ENCODE data around the gene C5orf15. TPM values are rescaled to one million over a fixed set of nuclear protein-coding genes. Genes with fewer than 3 reads are reported as not detected.
"Not testable (repeated sequence)": the region's sequence is repeated elsewhere in the genome, so short reads cannot be mapped to it uniquely, and the experiment has no call there.

C5orf15 gene
- polyA plus RNA-seq, 1 of the 3 experiments (the other 2 are of a cell fraction), result 81.0 TPM

GRCh38 chr5:133938039-133938821 is 30.2 kb downstream of the C5orf15 start:
- H3F3A ChIP-seq (replicated peaks; ENCODE audit: insufficient read depth), result peaks cover 6% of the 10 kb centered on the region
- H4K20me1 ChIP-seq (ENCODE audit: insufficient read depth), result no peaks in the 10 kb centered on the region
- H3K4me3 ChIP-seq (ENCODE audit: low read depth in 2 of 2, low read length in 1 of 2), result no peak overlapping the region
- H3K36me3 ChIP-seq (replicated peaks in 1 of 2; ENCODE audit: control insufficient read depth in 1 of 2, insufficient read depth in 2 of 2, low read length in 1 of 2), result no peaks in the 10 kb centered on the region
- H3K4me1 ChIP-seq (ENCODE audit: control insufficient read depth in 1 of 2, insufficient read depth in 2 of 2, low read depth in 1 of 2, low read length in 1 of 2), result peaks cover 0 to 7% of the 10 kb centered on the region in 2 experiments; a peak in 1 of 4 replicates
- no peaks in the 10 kb centered on the region for H3K9me3 ChIP-seq
- no peak overlapping the region for H2AFZ ChIP-seq (ENCODE audit: low read depth)
- no peak for TF ChIP-seq FOSL2 (IDR thresholded peaks at IDR 0.05; ENCODE audit: borderline replicate concordance, low read depth)
- no peak overlapping the region for H3K9ac ChIP-seq
- H3K79me2 ChIP-seq (ENCODE audit: insufficient read depth), result no peaks in the 10 kb centered on the region
- POLR2A ChIA-PET, result no interaction called here
- H3K27me3 ChIP-seq (ENCODE audit: insufficient read depth), result no peaks in the 10 kb centered on the region
- no peaks in the 10 kb centered on the region for H3K9me2 ChIP-seq
- DNase-seq, result no peak
- no peak overlapping the region for H3K27ac ChIP-seq (ENCODE audit: low read depth in 2 of 2, low read length in 1 of 2)
- H3K4me2 ChIP-seq, result no peak overlapping the region
- 55% methylated on average over 6 of the region's 6 CpGs for WGBS (ENCODE audit: low lambda C conversion rate)
- CTCF ChIA-PET, result interaction anchor here (0.6 to 1.2 kb wide), 2 partner anchors 514 to 1480 kb away, joined by 3 to 4 read pairs; no protein-coding TSS in a partner anchor

- H3K27me3 ChIP-seq (ENCODE audit: insufficient read depth); H3K4me1 ChIP-seq (ENCODE audit: control insufficient read depth in 1 of 2, insufficient read depth in 2 of 2, low read depth in 1 of 2, low read length in 1 of 2); H4K20me1 ChIP-seq (ENCODE audit: insufficient read depth); H3F3A ChIP-seq (replicated peaks; ENCODE audit: insufficient read depth); DNase-seq; H3K9me3 ChIP-seq; H3K4me2 ChIP-seq; H2AFZ ChIP-seq (ENCODE audit: low read depth); H3K9ac ChIP-seq; POLR2A ChIA-PET; H3K36me3 ChIP-seq (replicated peaks in 1 of 2; ENCODE audit: control insufficient read depth in 1 of 2, insufficient read depth in 2 of 2, low read length in 1 of 2); H3K79me2 ChIP-seq (ENCODE audit: insufficient read depth); H3K27ac ChIP-seq (ENCODE audit: low read depth in 2 of 2, low read length in 1 of 2); H3K4me3 ChIP-seq (ENCODE audit: low read depth in 2 of 2, low read length in 1 of 2); H3K9me2 ChIP-seq: not testable (repeated sequence)
- CTCF ChIA-PET, result interaction anchor here (0.6 to 1.5 kb wide), 4 partner anchors 68 to 1479 kb away, joined by 3 to 6 read pairs (median 4); no protein-coding TSS in a partner anchor
- 69% methylated on average over 3 of the region's 3 CpGs for WGBS (ENCODE audit: low lambda C conversion rate)
Measured at GRCh38 chr5:133937628-133938027, 30.8 kb downstream of the C5orf15 start.

GRCh38 chr5:133936651-133937015 is 31.8 kb downstream of the C5orf15 start:
- H3K79me2 ChIP-seq (ENCODE audit: insufficient read depth), result no peaks in the 10 kb centered on the region
- no peak overlapping the region for H3K9ac ChIP-seq
- WGBS (ENCODE audit: low lambda C conversion rate), result 18% methylated on average over 3 of the region's 3 CpGs
- no peak overlapping the region for H3K27ac ChIP-seq (ENCODE audit: low read depth in 2 of 2, low read length in 1 of 2)
- CTCF ChIA-PET, result interaction anchor here (0.6 to 1.5 kb wide), 3 partner anchors 9 to 513 kb away, joined by 3 to 6 read pairs (median 4); no protein-coding TSS in a partner anchor
- no peak overlapping the region for H2AFZ ChIP-seq (ENCODE audit: low read depth)
- H3K4me3 ChIP-seq (ENCODE audit: low read depth in 2 of 2, low read length in 1 of 2), result no peak overlapping the region
- H3K9me3 ChIP-seq, result no peaks in the 10 kb centered on the region
- H4K20me1 ChIP-seq (ENCODE audit: insufficient read depth), result no peaks in the 10 kb centered on the region
- no peaks in the 10 kb centered on the region for H3K27me3 ChIP-seq (ENCODE audit: insufficient read depth)
- peaks cover 0 to 7% of the 10 kb centered on the region in 2 experiments; a peak in 1 of 4 replicates for H3K4me1 ChIP-seq (ENCODE audit: control insufficient read depth in 1 of 2, insufficient read depth in 2 of 2, low read depth in 1 of 2, low read length in 1 of 2)
- no peak for DNase-seq
- TF ChIP-seq NFIC (IDR thresholded peaks at IDR 0.05; ENCODE audit: borderline replicate concordance) (no peak), PBX3 (IDR thresholded peaks at IDR 0.05) (no peak), TEAD4 (IDR thresholded peaks at IDR 0.05; ENCODE audit: borderline replicate concordance, insufficient read depth) (no peak), POLR2AphosphoS5 (IDR thresholded peaks at IDR 0.05; ENCODE audit: low read depth, low read length) (no peak), ZBTB33 (IDR thresholded peaks at IDR 0.05; ENCODE audit: borderline replicate concordance, low read depth) (no peak), FOXM1 (IDR thresholded peaks at IDR 0.05; ENCODE audit: low read depth) (no peak), USF2 (IDR thresholded peaks at IDR 0.05; ENCODE audit: borderline replicate concordance, low read depth, low read length) (no peak), RCOR1 (IDR thresholded peaks at IDR 0.05; ENCODE audit: low read length) (no peak), MEF2A (IDR thresholded peaks at IDR 0.05; ENCODE audit: borderline replicate concordance, low read depth) (no peak), SMC3 (IDR thresholded peaks at IDR 0.05; ENCODE audit: low read depth, low read length) (no peak), GABPA (IDR thresholded peaks at IDR 0.05; ENCODE audit: low read depth) (no peak), NRF1 (IDR thresholded peaks at IDR 0.05; ENCODE audit: low read depth, low read length) (no peak), RXRA (IDR thresholded peaks at IDR 0.05; ENCODE audit: borderline replicate concordance, low read depth) (no peak), IRF3 (IDR thresholded peaks at IDR 0.05; ENCODE audit: low read depth, low read length) (no peak)
- H3K4me2 ChIP-seq, result no peak overlapping the region
- H3K9me2 ChIP-seq, result no peaks in the 10 kb centered on the region
- POLR2A ChIA-PET, result no interaction called here
- peaks cover 6% of the 10 kb centered on the region for H3F3A ChIP-seq (replicated peaks; ENCODE audit: insufficient read depth)
- H3K36me3 ChIP-seq (replicated peaks in 1 of 2; ENCODE audit: control insufficient read depth in 1 of 2, insufficient read depth in 2 of 2, low read length in 1 of 2), result no peaks in the 10 kb centered on the region

All from SK-N-SH (cell line).